Measurements from ENCODE around the gene CEBPA. TPM values are rescaled to one million over a fixed set of nuclear protein-coding genes. Genes with fewer than 3 reads are reported as not detected.

CEBPA gene
- total RNA-seq, 2 donors from 2014 or later = 25.2 to 58.7 TPM

DNA sequence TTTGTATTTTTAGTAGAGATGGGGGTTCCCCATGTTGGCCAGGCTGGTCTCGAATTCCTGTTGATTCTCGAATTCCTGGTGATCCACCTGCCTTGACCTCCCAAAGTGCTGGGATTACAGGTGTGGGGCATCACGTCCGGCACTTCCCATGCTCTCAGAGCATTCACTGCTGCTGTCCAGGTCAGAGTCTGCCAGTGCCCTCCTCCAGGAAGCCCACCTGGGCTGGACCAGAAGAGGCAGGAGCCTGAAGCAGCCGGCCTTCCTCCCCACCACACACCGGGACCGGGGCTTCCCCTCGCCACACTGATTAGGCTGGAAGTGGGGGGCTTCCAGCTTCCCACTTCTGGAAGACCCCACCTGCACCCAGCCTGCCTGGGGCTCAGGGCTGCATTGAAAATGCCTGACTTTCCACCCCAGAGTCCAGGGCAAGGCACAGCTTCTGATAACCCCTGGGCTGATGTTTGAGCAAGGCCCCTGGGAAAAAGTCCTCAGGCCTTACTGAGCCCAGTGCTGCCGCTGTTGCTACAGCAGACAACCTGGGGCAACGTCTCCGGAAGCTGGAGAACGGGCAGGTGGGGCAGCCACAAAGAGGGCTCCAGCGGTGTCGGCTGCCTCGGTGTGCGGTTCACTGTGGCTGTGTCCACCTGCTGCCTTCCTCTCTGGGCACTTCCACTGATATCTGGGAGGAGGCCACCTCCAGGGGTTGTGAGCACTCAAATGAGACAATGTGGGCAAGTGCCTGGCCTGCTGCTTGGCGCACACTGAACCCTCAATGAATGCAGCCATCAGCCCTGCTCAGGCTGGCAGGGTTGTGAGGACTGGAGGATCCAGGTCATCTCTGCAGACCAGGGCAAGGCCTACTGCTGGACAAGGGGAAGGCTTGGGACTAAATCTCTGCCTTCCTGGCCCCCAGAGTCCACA lies 22.6 kb downstream of the CEBPA start:
- TF ChIP-seq, protein P1, sequence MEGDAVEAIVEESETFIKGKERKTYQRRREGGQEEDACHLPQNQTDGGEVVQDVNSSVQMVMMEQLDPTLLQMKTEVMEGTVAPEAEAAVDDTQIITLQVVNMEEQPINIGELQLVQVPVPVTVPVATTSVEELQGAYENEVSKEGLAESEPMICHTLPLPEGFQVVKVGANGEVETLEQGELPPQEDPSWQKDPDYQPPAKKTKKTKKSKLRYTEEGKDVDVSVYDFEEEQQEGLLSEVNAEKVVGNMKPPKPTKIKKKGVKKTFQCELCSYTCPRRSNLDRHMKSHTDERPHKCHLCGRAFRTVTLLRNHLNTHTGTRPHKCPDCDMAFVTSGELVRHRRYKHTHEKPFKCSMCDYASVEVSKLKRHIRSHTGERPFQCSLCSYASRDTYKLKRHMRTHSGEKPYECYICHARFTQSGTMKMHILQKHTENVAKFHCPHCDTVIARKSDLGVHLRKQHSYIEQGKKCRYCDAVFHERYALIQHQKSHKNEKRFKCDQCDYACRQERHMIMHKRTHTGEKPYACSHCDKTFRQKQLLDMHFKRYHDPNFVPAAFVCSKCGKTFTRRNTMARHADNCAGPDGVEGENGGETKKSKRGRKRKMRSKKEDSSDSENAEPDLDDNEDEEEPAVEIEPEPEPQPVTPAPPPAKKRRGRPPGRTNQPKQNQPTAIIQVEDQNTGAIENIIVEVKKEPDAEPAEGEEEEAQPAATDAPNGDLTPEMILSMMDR (IDR thresholded peaks at IDR 0.05) = no peak
- no peak for TF ChIP-seq POLR2AphosphoS5 (IDR thresholded peaks at IDR 0.05)
- no peak for TF ChIP-seq POLR2A (IDR thresholded peaks at IDR 0.05)
- DNase-seq (ENCODE audit: low spot score) = no peak
- Histone ChIP-seq H3K27me3 (replicated peaks; ENCODE audit: insufficient read depth) (no peaks in the 10 kb centered on the region), H3K9me3 (no peaks in the 10 kb centered on the region), H3K4me3 (no peak overlapping the region), H3K4me1 (replicated peaks) (peaks cover 4% of the 10 kb centered on the region), H3K27ac (no peak overlapping the region), H3K36me3 (no peaks in the 10 kb centered on the region)
- intact Hi-C loops (cut with DNase I) = no loop called here
- WGBS = 93% methylated on average over 17 of the region's 17 CpGs

DNA sequence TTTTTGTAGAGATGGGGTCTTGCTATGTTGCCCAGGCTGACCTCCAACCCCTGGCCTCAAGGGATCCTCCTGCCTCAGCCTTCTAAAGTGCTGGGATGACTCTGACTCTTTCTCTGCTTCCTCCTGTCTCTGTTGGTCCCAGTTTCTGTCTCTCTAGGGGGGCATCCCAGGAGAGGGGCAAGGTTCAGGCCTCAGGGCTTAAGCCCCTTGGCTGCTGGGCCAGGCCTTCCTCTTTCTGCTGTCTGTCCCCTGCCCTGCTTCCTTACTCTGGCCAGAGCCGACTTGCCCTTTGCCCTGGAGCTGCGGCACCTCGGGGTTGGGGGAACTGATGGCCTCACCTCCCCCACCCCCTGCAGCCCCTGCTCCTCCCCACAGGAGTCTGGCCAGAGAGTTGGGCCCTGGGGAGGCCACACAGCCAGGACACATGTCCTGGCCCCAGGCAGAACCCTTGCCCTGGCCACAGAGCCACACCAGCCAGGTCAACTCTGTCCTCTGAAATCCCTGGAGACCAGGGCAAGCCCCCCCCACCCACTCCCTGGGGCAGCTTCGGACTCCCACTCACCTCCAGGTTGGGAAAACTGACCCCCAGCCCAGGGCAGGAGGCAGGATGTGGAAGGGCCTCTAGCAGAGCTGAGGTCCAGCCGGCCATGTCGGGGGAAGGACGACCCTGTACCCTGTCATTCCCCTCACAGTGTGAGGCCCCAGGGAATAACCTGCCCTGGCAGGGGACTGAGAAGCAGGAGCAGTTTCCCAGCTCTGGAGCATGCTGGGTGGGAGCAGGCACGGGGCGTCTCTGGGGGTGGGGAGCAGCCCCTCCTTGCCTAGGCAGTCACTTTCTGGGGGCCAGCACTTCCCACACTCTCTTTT lies 23.7 kb downstream of the CEBPA start:
- H3K4me1 ChIP-seq (replicated peaks) = peaks cover 7% of the 10 kb centered on the region
- 82% methylated on average over 9 of the region's 9 CpGs for WGBS
- H3K27me3 ChIP-seq (replicated peaks; ENCODE audit: insufficient read depth) = no peaks in the 10 kb centered on the region
- TF ChIP-seq POLR2A (IDR thresholded peaks at IDR 0.05) = no peak
- no peak for TF ChIP-seq POLR2AphosphoS5 (IDR thresholded peaks at IDR 0.05)
- TF ChIP-seq, protein P1 (IDR thresholded peaks at IDR 0.05) = no peak
- no peak for DNase-seq (ENCODE audit: low spot score)
- H3K27ac ChIP-seq = no peak overlapping the region
- intact Hi-C loops (cut with DNase I) = no loop called here
- no peaks in the 10 kb centered on the region for H3K36me3 ChIP-seq
- no peak overlapping the region for H3K4me3 ChIP-seq
- H3K9me3 ChIP-seq = no peaks in the 10 kb centered on the region

DNA sequence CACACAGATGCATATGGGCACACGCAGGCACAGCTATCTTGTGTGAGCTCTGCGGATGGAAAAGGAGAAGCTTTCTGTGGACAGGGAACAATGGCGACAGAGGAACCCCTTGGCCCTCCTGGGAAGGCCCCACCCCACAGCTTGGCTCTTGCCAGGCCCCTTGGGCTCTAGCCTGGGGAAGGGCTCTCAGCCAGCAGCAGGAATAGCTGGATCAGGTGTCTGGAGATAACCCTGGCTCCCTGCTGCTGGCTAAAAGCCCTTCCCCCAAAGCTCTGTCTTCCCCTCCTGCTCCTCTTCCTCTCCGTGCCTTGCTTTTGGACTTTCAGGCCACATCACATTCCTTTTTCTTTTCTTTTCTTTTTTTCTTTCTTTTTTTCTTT lies 24.3 kb downstream of the CEBPA start:
- H3K27ac ChIP-seq = no peak overlapping the region
- H3K27me3 ChIP-seq (replicated peaks; ENCODE audit: insufficient read depth) = no peaks in the 10 kb centered on the region

DNA sequence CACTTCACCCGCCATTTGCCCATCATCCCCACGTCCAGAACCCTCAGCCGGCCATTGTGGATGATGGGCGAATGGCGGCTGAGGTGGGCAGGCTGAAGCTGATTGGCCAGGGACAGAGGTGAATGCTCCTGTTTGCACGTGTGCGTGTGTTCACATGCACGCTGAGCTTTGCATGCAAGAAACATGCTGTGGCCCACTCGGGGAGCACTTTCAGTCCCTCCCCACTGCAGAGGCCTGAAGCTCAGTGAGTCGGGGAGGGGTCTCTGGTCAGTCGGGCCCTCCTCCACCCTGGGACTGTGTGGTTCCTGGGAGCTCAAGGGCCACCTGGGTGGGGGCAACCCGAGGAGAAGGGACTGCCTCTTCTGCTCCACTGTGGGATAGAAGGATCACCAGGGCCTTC lies 24.9 kb downstream of the CEBPA start:
- no peak for DNase-seq (ENCODE audit: low spot score)
- no peaks in the 10 kb centered on the region for H3K36me3 ChIP-seq
- H3K4me3 ChIP-seq = no peak overlapping the region
- 89% methylated on average over 12 of the region's 12 CpGs for WGBS
- H3K4me1 ChIP-seq (replicated peaks) = peaks cover 9% of the 10 kb centered on the region
- H3K27ac ChIP-seq = no peak overlapping the region
- TF ChIP-seq, protein P1 (IDR thresholded peaks at IDR 0.05) = no peak
- TF ChIP-seq POLR2A (IDR thresholded peaks at IDR 0.05) (no peak), POLR2AphosphoS5 (IDR thresholded peaks at IDR 0.05) (no peak)
- intact Hi-C loops (cut with DNase I) = no loop called here
- no peaks in the 10 kb centered on the region for H3K9me3 ChIP-seq
- no peaks in the 10 kb centered on the region for H3K27me3 ChIP-seq (replicated peaks; ENCODE audit: insufficient read depth)

More for the DNA sequence above, 24.3 kb downstream of the CEBPA start:
- Histone ChIP-seq H3K4me1 (replicated peaks) (peaks cover 9% of the 10 kb centered on the region), H3K36me3 (no peaks in the 10 kb centered on the region), H3K9me3 (no peaks in the 10 kb centered on the region), H3K4me3 (no peak overlapping the region)
- TF ChIP-seq POLR2AphosphoS5 (IDR thresholded peaks at IDR 0.05) (no peak), POLR2A (IDR thresholded peaks at IDR 0.05) (no peak)
- TF ChIP-seq, protein P1 (IDR thresholded peaks at IDR 0.05) = no peak
- intact Hi-C loops (cut with DNase I) = no loop called here
- WGBS = 88% methylated on average over 4 of the region's 4 CpGs
- no peak for DNase-seq (ENCODE audit: low spot score)

Data from prostate gland (tissue), 2 donors.